Natural killer cell (primary cell): Measurements from ENCODE around the gene ATP13A3. TPM values are rescaled to one million over a fixed set of nuclear protein-coding genes. Genes with fewer than 3 reads are reported as not detected.

ENCODE experiments used
- ATAC-seq, 3 donors: fragments of 150-1000 bp in 2 of 3; fragments of 200-7000 bp in 1 of 3; cut with Tn5 transposase; 1 replicate in 1 of 3; 2 replicates in 2 of 3; pipeline ENCODE4 v1.10.0; 2021; ENCODE audit warnings: mild to moderate bottlenecking in 2 of 3, moderate library complexity in 2 of 3
- DNase-seq, 2 donors: peaks; one replicate each; pipeline versions ENCODE4 v3.0.0 to v3.0.0-alpha.2; 2013 to 2021; ENCODE audit warnings: mixed read lengths in 1 of 2
- H3K27ac ChIP-seq: one replicate; pipeline ENCODE4 v1.5.1; 2013; ENCODE audit warnings: mild to moderate bottlenecking, low read length
- H3K27me3 ChIP-seq: one replicate; pipeline ENCODE4 v1.6.1; 2013; ENCODE audit warnings: low read length; ENCODE audit not compliant: control insufficient read depth, insufficient read depth
- H3K36me3 ChIP-seq: one replicate; pipeline ENCODE4 v1.6.1; 2013; ENCODE audit warnings: low read length; ENCODE audit not compliant: control insufficient read depth, insufficient read depth
- H3K4me1 ChIP-seq: one replicate; pipeline ENCODE4 v1.6.1; 2013; ENCODE audit warnings: low read length; ENCODE audit not compliant: control insufficient read depth, insufficient read depth
- H3K4me3 ChIP-seq: one replicate; pipeline ENCODE4 v1.5.1; 2013; ENCODE audit warnings: low read length
- H3K9me3 ChIP-seq: one replicate; pipeline ENCODE4 v1.6.1; 2013; ENCODE audit warnings: low read length; ENCODE audit not compliant: control insufficient read depth, insufficient read depth
- H3K27ac Mint-ChIP-seq, 2 donors: one replicate each; pipeline ENCODE4 v1.8.0; 2022; ENCODE audit warnings: mild to moderate bottlenecking in 2 of 2, mixed read lengths in 2 of 2, moderate library complexity in 1 of 2
- H3K27me3 Mint-ChIP-seq, 2 donors: one replicate each; pipeline ENCODE4 v1.8.0; 2022; ENCODE audit warnings: low read depth in 2 of 2, mixed read lengths in 2 of 2
- H3K36me3 Mint-ChIP-seq: one replicate; pipeline ENCODE4 v1.8.0; 2022; ENCODE audit warnings: mixed read lengths
- H3K4me1 Mint-ChIP-seq, 2 donors: one replicate each; pipeline ENCODE4 v1.8.0; 2022; ENCODE audit warnings: mixed read lengths in 2 of 2
- H3K4me3 Mint-ChIP-seq: one replicate; pipeline ENCODE4 v1.8.0; 2022; ENCODE audit warnings: mild to moderate bottlenecking, moderate library complexity, mixed read lengths
- H3K9me3 Mint-ChIP-seq, 2 donors: one replicate each; pipeline ENCODE4 v1.8.0; 2022; ENCODE audit warnings: mixed read lengths in 2 of 2
- WGBS: methylation state at CpG from one replicate; pipeline ENCODE4 v1.1.7; 2013; ENCODE audit warnings: missing lambda C conversion rate; ENCODE audit not compliant: insufficient coverage; 5-methylcytosine and 5-hydroxymethylcytosine counted together
- intact Hi-C: fragments of 100-400 bp; cut with micrococcal nuclease; formaldehyde crosslinking; loops from one replicate; pipeline ENCODE4 v1.14.2; 2022
- total RNA-seq, 4 donors: library from RNA; stranded (reverse); fragments of 120-200 nt in 1 of 4; gene quantifications; one replicate each; pipeline versions ENCODE4 v1.2.3 to v1.2.4, GENCODE V29; 2013 to 2022
- TF ChIP-seq, protein P1 (sequence below): fragments of 200-600 bp; IDR thresholded peaks from one replicate; pipeline ENCODE4 v1.8.0; 2022; ENCODE audit warnings: antibody characterized with exemption

Gene ATP13A3
- total RNA-seq, 3 donors from 2014 or later (not counting 1 experiment from before 2014, with no cell fraction given): 62.9 to 79.2 (median 64.2) TPM

DNA sequence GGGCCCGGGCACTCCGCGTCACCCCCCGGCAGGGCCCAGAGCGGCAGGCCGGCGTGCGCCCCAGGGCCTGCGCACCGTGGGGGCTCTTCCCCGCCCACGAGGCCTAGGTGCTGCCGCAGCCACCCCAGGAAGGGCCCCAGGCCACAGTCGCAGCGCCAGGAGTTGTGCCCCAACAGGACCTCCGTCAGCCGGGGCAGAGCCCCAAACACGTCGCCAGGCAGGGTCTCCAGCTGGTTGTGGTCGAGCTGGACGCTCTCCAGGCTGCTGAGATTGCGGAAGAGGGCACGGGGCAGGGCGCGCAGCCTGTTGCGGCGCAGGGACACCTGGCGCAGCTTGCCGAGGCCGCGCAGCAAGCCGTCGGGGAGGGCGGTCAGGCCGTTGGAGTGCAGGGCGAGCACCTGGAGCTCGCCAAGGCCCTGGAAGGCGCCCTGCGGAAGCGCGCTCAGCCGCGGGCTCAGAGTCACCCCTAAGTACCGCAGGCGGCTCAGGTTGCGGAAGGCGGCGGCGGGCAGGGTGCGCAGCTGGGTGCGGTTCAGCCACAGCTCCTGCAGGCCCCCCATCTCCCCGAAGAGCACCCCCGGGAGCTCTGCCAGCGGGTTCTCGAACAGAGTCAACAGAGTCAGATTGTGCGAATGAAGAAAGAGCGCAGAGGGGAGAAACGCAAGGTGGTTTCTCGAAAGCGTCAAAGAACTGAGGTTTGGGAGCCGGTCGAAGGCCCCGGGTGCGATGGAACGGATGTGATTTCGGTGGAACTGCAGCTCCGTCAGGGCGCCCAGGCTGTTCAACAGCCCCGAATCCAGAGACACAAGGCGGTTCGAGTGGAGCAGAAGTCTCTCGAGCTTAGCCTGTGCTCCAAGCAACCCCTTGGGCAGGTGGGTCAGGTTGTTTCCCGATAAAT is 89.7 kb downstream of the ATP13A3 start:
- Histone ChIP-seq H3K4me1 (peaks cover 18% of the 10 kb centered on the region), H3K9me3 (no peaks in the 10 kb centered on the region), H3K27ac (no peak overlapping the region), H3K36me3 (no peaks in the 10 kb centered on the region), H3K27me3 (peaks cover 3% of the 10 kb centered on the region), H3K4me3 (peak overlapping the region; percentile 4)
- ATAC-seq (peak in 2 of 3 donors; percentile 45 to 48), DNase-seq (peak in 1 of 2 donors; percentile 65)
- H3K4me1 Mint-ChIP-seq: peaks cover 36 to 44% of the 10 kb centered on the region in 2 donors
- peaks cover 0 to 8% of the 10 kb centered on the region in 2 donors for H3K27me3 Mint-ChIP-seq
- peak overlapping the region; percentile 93 for H3K4me3 Mint-ChIP-seq
- H3K27ac Mint-ChIP-seq: no peak overlapping the region
- no peaks in the 10 kb centered on the region for H3K36me3 Mint-ChIP-seq
- no peaks in the 10 kb centered on the region for H3K9me3 Mint-ChIP-seq
- WGBS: 1% methylated on average over 73 of the region's 73 CpGs
- TF ChIP-seq, protein P1, sequence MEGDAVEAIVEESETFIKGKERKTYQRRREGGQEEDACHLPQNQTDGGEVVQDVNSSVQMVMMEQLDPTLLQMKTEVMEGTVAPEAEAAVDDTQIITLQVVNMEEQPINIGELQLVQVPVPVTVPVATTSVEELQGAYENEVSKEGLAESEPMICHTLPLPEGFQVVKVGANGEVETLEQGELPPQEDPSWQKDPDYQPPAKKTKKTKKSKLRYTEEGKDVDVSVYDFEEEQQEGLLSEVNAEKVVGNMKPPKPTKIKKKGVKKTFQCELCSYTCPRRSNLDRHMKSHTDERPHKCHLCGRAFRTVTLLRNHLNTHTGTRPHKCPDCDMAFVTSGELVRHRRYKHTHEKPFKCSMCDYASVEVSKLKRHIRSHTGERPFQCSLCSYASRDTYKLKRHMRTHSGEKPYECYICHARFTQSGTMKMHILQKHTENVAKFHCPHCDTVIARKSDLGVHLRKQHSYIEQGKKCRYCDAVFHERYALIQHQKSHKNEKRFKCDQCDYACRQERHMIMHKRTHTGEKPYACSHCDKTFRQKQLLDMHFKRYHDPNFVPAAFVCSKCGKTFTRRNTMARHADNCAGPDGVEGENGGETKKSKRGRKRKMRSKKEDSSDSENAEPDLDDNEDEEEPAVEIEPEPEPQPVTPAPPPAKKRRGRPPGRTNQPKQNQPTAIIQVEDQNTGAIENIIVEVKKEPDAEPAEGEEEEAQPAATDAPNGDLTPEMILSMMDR: no peak
- intact Hi-C loops: no loop called here

DNA sequence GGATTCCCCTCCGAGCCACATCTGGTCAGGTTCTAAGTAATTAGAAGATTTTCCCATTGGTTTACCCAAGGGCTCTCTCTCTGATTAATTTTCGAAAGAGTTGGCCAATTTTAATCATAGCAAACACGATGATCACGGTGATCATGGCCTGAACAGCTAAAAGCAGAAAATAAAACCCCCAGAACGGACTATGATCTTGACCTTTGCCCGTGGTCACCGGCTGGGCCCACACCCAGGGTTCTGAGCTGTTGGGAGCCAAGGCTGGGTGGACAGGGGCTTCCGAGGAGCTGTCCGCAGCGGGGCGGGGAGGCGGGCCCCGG is 90.3 kb downstream of the ATP13A3 start:
- no peaks in the 10 kb centered on the region for H3K9me3 Mint-ChIP-seq
- Histone ChIP-seq H3K9me3 (no peaks in the 10 kb centered on the region), H3K4me3 (no peak overlapping the region), H3K36me3 (no peaks in the 10 kb centered on the region), H3K4me1 (peaks cover 18% of the 10 kb centered on the region), H3K27me3 (peaks cover 3% of the 10 kb centered on the region), H3K27ac (no peak overlapping the region)
- intact Hi-C loops: no loop called here
- peaks cover 36 to 44% of the 10 kb centered on the region in 2 donors for H3K4me1 Mint-ChIP-seq
- no peaks in the 10 kb centered on the region for H3K36me3 Mint-ChIP-seq
- peaks cover 0 to 8% of the 10 kb centered on the region in 2 donors for H3K27me3 Mint-ChIP-seq
- H3K27ac Mint-ChIP-seq: no peak overlapping the region
- ATAC-seq (no peak), DNase-seq (no peak)
- WGBS: 12% methylated on average over 13 of the region's 13 CpGs
- peak overlapping the region; percentile 81 for H3K4me3 Mint-ChIP-seq
- TF ChIP-seq, protein P1: no peak

DNA sequence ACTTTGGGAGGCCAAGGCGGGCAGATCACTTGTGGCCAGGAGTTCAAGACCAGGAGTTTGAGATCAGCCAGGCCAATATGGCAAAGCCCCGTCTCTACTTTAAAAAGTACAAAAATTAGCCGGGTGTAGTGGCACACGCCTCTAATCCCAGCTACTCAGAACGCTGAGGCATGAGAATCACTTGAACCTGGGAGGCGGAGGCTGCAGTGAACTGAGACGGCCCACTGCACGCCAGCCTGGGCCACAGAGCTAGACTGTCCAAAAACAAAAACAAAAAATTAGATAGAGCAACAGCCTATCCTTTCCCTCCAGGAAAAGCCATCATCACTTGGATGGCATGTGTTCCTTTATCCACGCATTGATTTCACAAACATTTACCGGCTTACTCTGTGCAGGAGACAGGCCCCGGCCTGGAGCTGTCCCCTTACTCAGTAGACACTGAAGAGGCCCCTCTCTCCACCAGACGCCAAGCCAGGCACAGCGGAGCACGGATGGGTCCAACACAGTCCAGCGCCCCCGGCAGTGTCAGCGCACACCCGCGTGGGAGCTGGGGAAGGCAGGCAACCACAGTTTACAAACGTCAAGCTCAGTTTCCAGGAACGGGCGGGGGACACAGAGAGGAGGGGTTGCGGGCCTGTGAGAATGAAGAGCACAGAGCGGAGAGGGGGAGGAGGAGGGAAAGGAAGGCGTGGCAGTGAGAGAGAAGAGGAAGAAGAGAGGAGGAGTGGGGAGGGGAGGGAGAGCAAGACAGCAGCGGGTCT is 90.8 kb downstream of the ATP13A3 start:
- H3K27ac Mint-ChIP-seq: no peak overlapping the region
- peaks cover 36 to 44% of the 10 kb centered on the region in 2 donors for H3K4me1 Mint-ChIP-seq
- Histone ChIP-seq H3K36me3 (no peaks in the 10 kb centered on the region), H3K27me3 (peaks cover 3% of the 10 kb centered on the region), H3K9me3 (no peaks in the 10 kb centered on the region), H3K4me3 (no peak overlapping the region), H3K27ac (no peak overlapping the region), H3K4me1 (peaks cover 18% of the 10 kb centered on the region)
- peaks cover 4 to 10% of the 10 kb centered on the region in 2 donors for H3K27me3 Mint-ChIP-seq
- TF ChIP-seq, protein P1: no peak
- 40% methylated on average over 26 of the region's 26 CpGs for WGBS
- H3K36me3 Mint-ChIP-seq: no peaks in the 10 kb centered on the region
- H3K4me3 Mint-ChIP-seq: peak overlapping the region; percentile 74
- H3K9me3 Mint-ChIP-seq: no peaks in the 10 kb centered on the region
- peak in 2 of 3 donors; percentile 7 to 34 for ATAC-seq
- peak in 1 of 2 donors; percentile 78 for DNase-seq
- intact Hi-C loops: no loop called here
